Fibroblast of the conjunctiva (primary cell): ENCODE data around the gene PCDH17.

Source experiments
- DNase-seq: peaks from one replicate; pipeline ENCODE4 v3.0.0-alpha.2; 2010; ENCODE audit warnings: low read depth

Gene PCDH17

DNA sequence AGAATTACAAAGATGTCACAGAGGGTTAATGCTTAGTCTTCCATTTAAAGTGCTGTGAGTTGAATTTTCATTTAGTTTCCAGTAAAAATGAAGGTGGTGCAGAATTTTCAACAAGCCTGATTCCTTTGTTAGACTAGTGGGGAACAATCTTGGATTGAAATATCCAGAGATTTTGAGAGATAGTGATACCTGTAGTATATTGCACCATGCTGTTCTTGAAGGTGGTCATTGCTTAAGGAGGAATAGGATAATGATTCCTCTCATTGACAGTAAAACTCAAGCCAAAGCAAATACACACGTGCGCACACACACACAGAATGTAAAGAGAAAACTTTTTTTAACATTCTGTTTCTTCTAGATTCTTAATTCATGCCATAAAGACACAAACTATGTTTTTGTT lies 5.3 kb downstream of the PCDH17 start:
- no peak for DNase-seq

DNA sequence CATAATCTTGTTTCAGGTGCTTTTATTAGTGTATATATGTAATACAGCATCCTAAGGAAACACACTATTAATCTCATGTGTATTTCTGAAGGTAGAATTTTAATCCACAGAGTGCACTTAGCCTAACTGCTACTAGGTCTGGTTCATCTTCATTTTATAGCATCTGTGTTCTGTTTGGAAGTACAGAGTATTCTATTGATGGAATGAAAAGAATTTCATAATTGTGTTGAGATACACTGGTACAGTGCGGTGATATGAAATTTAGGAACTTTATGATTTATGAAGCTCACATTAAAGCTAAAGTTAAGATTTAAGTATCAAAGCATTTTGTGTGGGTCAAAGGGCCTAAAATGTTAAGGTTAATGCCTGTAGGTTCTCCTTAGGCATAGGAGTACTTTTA lies 6.0 kb downstream of the PCDH17 start:
- DNase-seq: no peak

DNA sequence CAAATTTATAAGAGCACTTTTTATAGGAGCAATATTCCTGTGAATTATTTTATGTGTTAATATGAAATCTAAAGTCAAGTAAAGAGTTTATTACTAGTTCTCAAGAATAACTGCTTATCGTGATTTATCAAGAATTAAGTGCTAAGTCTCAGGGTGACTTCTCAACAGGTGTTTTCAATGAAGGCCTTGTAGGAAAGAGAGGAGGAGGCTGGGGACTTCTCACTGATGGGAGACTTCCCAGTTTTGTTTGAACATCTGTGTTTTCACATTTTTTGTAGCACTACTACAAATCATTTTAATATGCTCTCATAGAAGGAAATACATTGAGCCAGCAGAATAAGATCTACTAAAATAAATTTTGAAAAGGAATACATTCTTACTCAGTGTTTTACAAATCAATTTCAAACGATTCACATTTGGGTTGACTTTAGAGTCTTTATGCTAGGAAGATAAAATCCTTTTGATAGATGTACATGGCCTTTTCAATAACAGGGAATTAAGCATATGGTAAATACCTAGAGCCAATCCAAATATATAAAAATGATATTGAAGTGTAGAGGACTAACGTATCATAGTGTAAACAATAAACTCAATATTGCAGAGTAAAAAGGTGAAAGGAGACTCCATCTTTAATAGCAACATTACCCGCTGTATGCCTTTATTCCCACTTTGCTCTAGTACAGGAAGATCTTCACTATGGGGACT lies 6.8 kb downstream of the PCDH17 start:
- DNase-seq: no peak

DNA sequence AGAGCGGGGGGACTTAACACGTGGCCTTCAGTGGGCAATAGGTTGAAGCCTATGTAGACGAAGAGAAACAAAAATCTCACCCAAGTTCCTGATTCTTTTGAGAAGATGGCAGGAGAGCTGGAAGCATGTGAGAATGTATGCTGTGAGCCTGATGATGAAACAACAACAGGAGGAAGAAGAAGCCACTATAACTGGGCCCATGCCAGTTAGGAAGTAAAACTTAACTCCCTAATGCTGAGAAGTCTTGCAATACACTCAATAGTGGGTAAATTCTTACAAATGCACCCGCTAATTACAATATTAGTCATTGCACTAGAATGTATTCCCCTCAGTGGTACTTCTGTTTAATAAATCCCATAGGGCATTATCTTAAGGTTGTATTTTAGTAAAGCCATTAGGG lies 9.1 kb downstream of the PCDH17 start:
- no peak for DNase-seq

DNA sequence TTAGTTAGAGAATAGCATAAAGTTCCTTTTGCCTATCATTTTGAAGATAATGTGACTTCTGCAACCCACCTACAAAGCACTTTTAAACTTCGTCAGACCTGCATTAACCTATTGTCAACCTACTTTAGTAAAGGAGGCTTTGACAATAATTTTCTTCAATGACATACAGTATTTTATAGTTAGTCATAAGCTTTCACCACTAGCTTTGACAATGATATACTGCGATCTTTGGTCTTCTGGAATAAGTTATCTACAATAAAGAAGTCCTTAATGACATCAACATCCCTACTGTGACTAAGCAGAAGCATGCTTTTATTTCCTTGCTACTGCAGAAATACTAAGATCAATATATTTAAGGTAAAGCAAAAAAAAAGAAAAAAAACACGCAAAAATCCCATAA lies 9.5 kb downstream of the PCDH17 start:
- no peak for DNase-seq

DNA sequence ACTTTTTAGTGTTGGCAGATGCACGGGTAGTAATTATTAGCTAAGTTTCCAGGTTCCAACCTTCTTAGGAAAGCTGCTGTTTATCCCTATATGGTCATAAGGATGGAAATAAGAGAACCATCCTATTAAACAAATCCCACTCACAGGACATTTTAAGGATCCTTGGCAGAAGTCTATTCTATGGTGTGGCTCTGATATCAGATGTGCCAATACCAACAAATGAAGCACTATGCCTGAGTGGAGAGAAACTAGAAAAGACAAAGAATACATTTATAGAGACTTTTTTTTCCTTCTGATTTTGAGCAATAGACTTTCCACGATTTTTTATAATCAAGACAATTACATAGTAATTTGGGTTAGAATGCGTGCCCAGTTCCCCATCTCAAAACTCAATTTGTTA lies 12.6 kb downstream of the PCDH17 start:
- DNase-seq: no peak

DNA sequence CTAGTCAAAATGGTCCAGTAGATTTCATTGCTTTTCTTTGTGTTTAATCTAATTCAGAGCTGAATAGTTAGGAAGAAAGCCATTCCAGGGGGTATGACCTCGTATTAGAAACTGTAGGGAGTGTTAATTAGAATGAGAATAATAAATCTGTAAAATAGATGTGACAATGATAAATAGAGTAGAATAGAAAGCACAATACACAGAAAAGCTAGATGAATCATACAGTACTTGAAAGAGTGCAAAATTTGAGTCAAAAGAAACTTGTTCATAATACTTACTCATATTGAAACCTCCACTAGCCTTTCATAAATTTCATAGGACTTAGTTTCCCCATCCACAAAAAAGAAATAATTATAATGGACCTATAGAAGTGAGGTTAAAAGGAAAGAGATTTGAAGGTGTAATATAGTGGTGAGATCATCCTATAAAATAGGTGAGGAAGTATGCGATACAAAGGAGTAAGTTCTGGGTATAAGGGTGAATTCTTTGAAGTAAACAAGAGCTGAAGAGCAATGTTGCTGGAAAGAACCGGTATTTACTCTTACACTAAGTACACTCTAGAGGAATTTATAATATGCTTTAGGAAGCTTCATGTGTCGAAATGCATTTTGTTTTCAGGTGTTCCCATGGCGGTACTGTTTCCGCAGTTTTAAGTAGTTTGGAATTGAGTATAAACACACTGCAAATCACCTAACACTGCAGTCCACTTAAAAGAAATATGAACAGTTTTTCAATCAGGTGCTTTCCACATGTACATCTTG lies 21.9 kb downstream of the PCDH17 start:
- DNase-seq: no peak

DNA sequence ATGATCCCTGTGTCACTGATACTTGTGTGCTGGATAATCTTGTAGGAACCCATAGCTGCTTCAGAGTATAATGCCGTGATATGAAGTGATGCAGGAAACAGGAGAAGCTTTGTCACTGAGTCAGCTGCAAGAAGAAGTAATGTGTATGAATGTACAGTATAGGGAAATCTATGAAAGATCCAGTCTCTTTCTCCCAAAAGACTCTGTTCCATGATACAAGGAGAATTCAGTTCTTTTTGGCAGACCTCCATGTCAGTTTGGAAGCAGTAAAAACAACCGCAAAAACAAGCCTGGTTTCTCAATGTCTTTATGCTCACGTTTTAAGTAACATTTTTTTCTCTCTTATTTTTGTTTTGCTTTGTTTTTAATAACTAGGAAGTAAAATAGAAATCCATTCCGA lies 33.9 kb downstream of the PCDH17 start:
- DNase-seq: no peak

DNA sequence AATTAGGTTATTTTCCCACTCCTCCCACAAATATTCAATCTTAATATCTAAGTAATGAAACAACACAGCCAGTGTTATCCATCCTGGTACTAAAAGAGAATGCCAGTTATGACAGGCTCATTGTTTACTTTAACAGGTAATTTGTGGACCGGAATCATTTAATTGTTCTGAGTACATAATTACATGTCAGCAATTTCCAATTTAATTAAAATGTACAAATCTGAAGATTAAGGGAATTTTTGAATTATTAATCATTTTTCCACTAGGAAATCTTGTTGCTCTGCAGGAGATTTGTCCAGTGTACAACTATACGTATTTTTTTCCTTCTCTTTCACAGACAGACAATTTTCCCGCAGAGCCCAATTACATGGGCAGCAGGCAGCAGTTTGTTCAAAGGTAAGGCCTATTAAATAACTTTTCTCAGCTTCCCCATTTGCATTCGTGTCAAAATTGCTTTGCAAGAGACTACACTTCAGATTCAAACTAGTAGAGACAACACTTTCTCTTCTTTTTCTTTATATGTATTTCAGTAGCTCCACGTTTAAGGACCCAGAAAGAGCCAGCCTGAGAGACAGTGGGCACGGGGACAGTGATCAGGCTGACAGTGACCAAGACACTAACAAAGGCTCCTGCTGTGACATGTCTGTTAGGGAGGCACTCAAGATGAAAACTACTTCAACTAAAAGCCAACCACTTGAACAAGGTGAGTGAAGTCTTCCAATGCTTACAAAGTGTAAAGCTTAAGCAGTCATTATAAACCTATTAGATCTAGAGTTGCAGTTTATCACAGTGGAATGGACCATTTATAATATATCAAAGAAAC lies 34.8 kb downstream of the PCDH17 start:
- DNase-seq: no peak

DNA sequence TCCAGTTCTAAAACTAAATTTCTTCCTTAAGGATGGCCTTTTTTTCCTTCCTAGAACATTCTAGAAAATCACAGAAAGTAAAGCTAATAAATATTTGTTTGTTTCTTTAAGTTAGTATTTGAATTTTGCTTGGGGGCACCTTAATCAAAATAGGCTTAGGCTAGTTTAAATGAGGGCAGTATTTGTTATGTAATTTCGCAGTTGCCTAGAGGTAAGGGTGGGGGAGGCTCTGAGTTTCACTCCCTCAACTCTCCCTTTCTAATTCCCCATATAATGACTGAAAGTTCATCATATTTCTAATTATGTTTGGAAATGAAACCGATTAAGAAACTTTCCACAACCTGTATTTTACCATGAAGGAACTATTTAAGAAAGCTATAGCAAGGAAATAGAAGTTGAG lies 40.6 kb downstream of the PCDH17 start:
- no peak for DNase-seq

DNA sequence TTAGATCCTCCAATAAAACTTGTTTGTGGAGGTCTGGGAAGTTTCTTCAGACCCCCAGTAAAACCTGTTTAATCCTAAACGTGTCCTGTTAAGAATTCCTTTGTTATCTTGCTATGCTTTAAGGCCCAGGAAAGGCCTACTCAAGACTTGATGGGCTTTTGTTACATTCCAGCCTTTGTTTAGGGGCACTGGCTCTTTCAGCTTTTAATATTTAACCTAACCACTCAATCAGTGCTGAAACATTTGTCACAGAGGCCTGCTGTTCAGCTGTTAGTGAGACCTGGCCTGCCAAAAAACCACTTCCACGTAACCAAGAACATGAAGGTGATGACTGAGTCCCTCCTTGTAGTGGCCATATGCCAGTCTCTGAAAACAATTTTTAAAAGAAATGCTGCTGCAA lies 41.7 kb downstream of the PCDH17 start:
- no peak for DNase-seq

DNA sequence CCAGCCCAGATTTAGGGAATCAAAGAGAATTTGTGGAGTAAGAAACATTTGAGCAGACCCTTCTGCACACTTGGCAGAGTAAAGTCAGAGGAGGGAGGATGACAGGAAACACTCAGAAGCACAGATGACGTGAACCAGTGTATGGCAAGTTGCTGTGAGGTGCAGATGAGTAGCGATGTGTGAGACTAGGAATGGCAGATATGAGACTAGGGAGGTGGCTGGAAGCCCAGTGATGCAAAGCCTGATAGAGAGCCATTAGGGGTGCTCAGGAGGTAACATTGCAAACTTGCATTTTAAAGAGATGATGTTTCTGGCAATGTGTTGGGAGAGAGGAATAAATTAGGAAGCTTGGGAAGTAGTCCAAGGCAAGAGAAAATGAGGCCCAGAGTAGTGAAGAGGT lies 44.0 kb downstream of the PCDH17 start:
- DNase-seq: no peak

DNA sequence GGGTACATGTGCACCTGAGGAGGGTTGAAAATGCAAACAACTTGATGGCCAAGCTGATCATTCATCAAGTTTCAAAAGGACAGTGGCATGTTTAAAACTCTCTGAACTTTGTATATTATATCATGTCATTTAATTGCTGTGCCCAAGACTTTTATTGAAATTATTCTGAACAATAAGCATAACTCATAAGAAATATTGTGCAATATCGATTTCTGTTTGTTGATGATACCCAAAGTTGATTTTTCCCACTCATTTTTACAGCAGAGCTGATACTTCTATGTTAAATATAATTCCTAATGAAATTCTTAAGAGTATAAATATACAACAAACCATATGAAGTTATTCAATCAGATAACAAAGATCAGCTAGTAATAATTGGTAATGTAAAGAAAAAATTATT lies 49.1 kb downstream of the PCDH17 start:
- DNase-seq: no peak

DNA sequence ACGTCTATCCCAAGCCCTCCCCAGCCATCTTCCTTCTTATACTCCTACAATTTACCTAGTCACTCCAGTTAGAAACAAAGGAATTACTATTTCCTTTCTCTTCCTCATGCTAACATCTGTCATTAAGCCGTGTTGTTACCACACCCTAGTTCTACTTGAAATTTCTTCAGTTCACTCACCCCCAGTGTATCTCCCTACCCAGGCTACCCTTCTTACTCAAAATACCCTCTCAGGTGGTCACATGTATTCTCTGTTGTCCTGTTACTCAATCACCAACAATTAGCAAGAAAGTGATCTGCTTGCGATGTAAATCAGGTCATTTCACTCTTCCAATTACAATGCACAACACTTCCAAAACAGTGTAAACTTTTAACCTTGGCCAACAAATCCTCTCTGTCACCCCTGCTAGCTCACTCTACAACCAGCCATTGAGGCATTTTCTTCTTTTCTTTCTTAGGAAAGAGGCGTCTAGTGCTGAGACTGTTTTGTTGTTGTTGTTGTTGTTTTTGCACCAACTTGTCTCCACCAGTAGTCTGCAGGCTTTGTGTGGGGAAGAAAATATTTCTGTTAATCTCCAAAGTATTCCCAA lies 50.7 kb downstream of the PCDH17 start:
- DNase-seq: no peak

DNA sequence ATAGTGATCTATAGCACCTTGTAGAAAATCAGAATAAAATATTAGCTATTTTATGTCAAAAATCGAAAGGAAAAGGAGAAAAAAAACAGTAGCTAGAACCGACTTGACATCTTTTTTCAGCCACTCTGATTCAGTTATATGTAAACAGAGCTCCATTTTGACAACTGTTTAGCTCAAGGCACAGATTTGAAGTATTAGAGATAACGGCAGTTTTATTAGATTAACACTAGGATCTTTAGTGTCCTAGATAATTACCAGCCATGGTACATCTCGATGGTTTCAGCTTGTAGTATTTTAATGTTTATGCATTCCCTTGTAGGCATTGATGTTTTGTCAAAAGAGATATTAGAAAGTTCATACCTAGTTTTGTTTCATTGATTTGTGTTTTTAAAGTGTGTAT lies 67.3 kb downstream of the PCDH17 start:
- DNase-seq: no peak

DNA sequence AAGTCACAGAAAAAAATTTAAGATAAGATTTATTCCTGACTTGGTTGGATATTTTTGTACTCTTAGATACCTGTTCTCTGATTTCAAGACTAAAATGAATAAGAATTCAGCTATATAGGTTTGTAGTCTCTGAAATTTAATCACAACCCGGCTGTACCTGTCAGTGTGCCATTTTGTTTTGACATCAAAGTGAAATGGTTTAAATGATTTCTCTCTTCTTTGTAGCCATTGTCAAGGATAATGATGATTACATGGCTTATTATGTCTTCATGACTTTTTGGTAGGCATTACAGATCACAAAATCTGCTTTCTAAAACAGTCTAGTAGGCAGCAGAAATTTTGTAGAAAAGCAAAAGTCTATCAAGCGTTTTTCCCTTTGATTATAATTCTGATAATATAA lies 72.5 kb downstream of the PCDH17 start:
- no peak for DNase-seq

DNA sequence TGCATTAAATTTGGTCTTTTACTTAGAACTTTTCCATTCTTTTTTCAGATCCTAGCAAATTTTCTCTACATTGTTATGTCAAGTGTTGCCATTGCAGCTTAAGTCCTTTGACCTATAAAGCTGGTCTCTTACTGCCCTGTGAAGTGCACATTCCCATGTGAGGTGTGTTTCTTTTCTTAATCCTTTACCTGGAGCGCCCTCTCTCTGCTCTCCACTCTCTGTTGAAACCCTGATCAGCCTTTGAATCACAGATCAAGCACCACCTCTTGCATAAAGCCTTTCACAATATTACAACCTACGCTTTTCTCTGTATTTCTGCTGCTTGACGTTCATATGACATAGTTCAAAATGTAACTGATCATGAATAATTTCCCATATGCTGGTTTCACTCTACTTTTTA lies 84.8 kb downstream of the PCDH17 start:
- no peak for DNase-seq

DNA sequence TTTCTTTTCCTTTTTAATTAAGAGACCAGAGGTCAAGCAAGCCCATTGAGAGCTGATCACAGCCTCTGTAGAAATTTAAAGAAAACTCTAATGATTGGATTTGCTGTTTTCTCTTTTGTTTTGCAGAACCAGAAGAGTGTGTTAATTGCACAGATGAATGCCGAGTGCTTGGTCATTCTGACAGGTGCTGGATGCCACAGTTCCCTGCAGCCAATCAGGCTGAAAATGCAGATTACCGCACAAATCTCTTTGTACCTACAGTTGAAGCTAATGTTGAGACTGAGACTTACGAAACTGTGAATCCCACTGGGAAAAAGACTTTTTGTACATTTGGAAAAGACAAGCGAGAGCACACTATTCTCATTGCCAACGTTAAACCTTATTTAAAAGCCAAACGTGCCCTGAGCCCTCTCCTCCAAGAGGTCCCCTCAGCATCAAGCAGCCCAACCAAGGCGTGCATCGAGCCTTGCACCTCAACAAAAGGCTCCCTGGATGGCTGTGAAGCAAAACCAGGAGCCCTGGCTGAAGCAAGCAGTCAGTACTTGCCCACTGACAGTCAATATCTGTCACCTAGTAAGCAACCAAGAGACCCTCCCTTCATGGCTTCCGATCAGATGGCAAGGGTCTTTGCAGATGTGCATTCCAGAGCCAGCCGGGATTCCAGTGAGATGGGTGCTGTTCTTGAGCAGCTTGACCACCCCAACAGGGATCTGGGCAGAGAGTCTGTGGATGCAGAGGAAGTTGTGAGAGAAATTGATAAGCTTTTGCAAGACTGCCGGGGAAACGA lies 93.1 kb downstream of the PCDH17 start:
- no peak for DNase-seq

DNA sequence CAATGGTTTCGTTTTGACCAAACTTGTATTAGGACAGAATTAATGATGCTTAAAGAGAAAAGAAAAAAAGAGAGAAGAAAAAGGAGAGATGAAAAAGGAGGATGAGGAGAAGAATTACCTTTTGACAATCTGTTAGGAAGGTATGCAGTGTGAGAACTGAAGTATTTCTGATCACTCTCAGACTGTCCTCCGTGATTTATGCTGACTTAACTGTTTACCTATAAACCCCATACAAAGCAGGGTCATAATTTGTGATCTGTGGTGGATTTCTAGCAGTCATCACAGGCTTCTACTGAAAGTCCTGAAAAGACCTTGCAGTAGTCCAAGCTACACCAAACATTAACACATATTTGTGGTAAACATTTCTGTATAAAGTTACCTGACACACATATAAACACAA lies 93.9 kb downstream of the PCDH17 start:
- no peak for DNase-seq

DNA sequence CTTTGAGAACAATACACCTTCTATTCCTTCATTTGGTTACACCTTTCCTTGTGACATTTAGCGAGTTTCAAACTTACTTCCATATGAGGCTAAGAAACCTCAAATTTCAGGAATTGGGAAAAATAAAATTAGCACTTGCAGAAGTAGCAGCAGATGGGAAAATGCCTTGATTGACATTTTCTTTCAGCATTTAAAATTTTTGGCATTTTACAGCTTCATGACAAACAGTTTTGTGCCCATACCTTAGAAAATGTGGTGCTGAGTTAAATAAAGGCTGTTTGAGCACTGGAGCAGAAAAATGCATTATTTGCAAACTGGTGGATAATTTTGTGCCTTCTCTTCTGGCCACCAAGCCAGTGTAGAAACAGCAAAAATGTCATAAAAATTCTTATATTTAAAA lies 95.4 kb downstream of the PCDH17 start:
- no peak for DNase-seq

DNA sequence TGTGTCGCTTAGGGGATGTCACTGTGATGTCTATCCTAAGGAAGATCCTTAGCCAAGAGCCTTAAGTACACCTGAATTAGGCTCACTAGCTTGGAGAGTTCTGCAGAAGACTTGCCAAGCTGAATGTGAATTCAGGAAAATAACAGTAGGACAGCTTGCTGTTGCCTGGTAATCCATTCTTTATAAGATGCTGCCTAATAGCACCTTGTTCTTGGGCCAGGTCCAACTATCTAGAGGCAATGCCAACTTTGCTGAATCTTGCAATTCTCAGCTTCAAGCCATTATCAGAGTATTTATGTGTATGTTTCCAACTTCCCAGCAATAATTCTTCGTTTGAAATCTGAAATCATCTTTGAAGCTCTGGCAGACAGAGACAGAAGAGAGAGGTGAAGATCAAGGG lies 102.8 kb downstream of the PCDH17 start:
- DNase-seq: no peak

DNA sequence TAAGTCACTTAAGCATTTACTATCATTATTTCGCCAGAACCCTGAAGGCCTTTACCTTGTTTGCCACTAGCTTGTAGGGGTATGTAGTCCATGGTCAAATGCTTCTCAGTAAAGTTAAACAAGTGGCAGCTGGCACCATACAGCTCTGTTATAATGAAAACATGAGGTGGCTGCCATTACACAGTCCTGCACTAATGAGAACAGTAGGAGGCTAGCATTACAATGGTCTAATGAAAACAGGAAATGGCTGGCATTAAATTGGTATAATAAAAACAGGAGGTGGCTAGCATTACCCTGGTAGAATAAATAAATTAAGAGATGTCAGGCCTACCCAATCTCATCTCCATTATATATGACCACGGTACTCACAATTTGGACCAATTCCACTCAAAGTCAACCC lies 107.5 kb downstream of the PCDH17 start:
- DNase-seq: no peak
